HepG2 (cell line): ENCODE results near the gene TRMT2A. TPM values are rescaled to one million over a fixed set of nuclear protein-coding genes. Genes with fewer than 3 reads are reported as not detected.
A peak's percentile ranks its signal among the peaks of the same experiment; 100 is the strongest.

Source experiments
- ATAC-seq: fragments of 200-7000 bp; cut with Tn5 transposase; 3 replicates; pipeline ENCODE4 v1.9.1; 2020; ENCODE audit warnings: mild to moderate bottlenecking, moderate library complexity
- BruUV-seq: library from RNA; stranded (reverse); fragments of 400-500 nt; replicated peaks from 2 replicates; lab custom pipeline; 2021; lab: Mats Ljungman, UMichigan
- CTCF ChIA-PET: fragments of 300-600 bp; formaldehyde crosslinking; extraction: SDS; loops from one replicate; lab custom pipeline; 2021; ENCODE audit warnings: low total read pairs, inconsistent platforms, low intra/inter-chr PET ratio; lab: Yijun Ruan, JAX
- POLR2A ChIA-PET: fragments of 350-600 bp; sonication (Branson Sonifier 250); formaldehyde crosslinking; loops from one replicate; lab custom pipeline; 2020; ENCODE audit warnings: antibody characterized with exemption, inconsistent platforms; lab: Yijun Ruan, JAX
- DNase-seq: peaks from one replicate; pipeline ENCODE4 v3.0.0-alpha.2; 2015; ENCODE audit warnings: low spot score
- FAIRE-seq: peaks from 3 replicates; lab custom pipeline; 2011; peaks lifted over from hg19 to GRCh38; lab: Jason Lieb, UNC
- H2AFZ ChIP-seq: one replicate; pipeline ENCODE4 v1.6.1; 2011; ENCODE audit warnings: low read length, inconsistent platforms
- H3K27ac ChIP-seq: fragments of 300-600 bp; 3 replicates; pipeline ENCODE4 v1.8.0; 2011; ENCODE audit warnings: mixed run types, mild to moderate bottlenecking, mixed read lengths, low read length, inconsistent platforms; ENCODE audit not compliant: insufficient read depth; ENCODE audit errors: extremely low read length
- H3K27me3 ChIP-seq, 2 experiments: fragments of 200-600 bp in 1 of 2; 2 replicates in 1 of 2; 3 replicates in 1 of 2; pipeline versions ENCODE4 v1.6.0 to v1.8.0; 2011; ENCODE audit warnings: low read length in 2 of 2, mild to moderate bottlenecking in 2 of 2, moderate library complexity in 2 of 2, inconsistent platforms in 1 of 2; ENCODE audit not compliant: insufficient read depth in 2 of 2, control insufficient read depth in 1 of 2
- H3K36me3 ChIP-seq, 2 experiments: fragments of 200-600 bp in 1 of 2; replicated peaks in 1 of 2; 2 replicates in 1 of 2; 3 replicates in 1 of 2; pipeline versions ENCODE4 v1.5.1 to v1.8.0; 2011; ENCODE audit warnings: low read length in 2 of 2, inconsistent platforms in 1 of 2; ENCODE audit not compliant: insufficient read depth in 2 of 2, control insufficient read depth in 1 of 2
- H3K4me1 ChIP-seq: 2 replicates; pipeline ENCODE4 v1.5.1; 2012; ENCODE audit warnings: low read length, inconsistent platforms; ENCODE audit not compliant: insufficient read depth
- H3K4me2 ChIP-seq: 2 replicates; pipeline ENCODE4 v1.6.0; 2011; ENCODE audit warnings: low read depth, low read length, inconsistent platforms
- H3K4me3 ChIP-seq, 3 experiments: fragments of 200-600 bp in 1 of 3; sonication (generic), shearing (Covaris generic) in 1 of 3; replicated peaks in 1 of 3; 2 replicates each; pipeline ENCODE4 v1.5.1; 2011 to 2016; ENCODE audit warnings: low read length in 3 of 3, inconsistent platforms in 2 of 3, low read depth in 2 of 3, mild to moderate bottlenecking in 2 of 3, control low read depth in 1 of 3, mixed read lengths in 1 of 3; ENCODE audit not compliant: insufficient read depth in 1 of 3
- H3K79me2 ChIP-seq: one replicate; pipeline ENCODE4 v1.6.1; 2011; ENCODE audit warnings: low read length, inconsistent platforms; ENCODE audit not compliant: insufficient read depth
- H3K9ac ChIP-seq: 2 replicates; pipeline ENCODE4 v1.6.0; 2011; ENCODE audit warnings: mild to moderate bottlenecking, low read depth, low read length, inconsistent platforms; ENCODE audit not compliant: insufficient read depth
- H3K9me3 ChIP-seq: 2 replicates; pipeline ENCODE4 v1.5.1; 2012; ENCODE audit warnings: mild to moderate bottlenecking, low read length
- H4K20me1 ChIP-seq: 2 replicates; pipeline ENCODE4 v1.6.0; 2011; ENCODE audit warnings: inconsistent platforms, mild to moderate bottlenecking, low read length, moderate library complexity; ENCODE audit not compliant: insufficient read depth
- HIC2 ChIP-seq: sonication (generic); formaldehyde crosslinking; IDR thresholded peaks from 2 replicates; pipeline ENCODE4 v1.9.0; 2022; ENCODE audit warnings: low read depth, missing genetic modification reagents
- HNF4G ChIP-seq, 2 experiments: sonication (generic) in 1 of 2; formaldehyde crosslinking in 1 of 2; IDR thresholded peaks; 2 replicates each; pipeline versions ENCODE4 v1.4.0 to v1.6.1; 2011 to 2020; ENCODE audit warnings: borderline replicate concordance in 2 of 2, low read depth in 2 of 2, mild to moderate bottlenecking in 2 of 2, low read length in 1 of 2, missing genetic modification reagents in 1 of 2, moderate library complexity in 1 of 2
- HOXD1 ChIP-seq: sonication (generic); formaldehyde crosslinking; IDR thresholded peaks from 2 replicates; pipeline ENCODE4 v1.5.0; 2020; ENCODE audit warnings: missing genetic modification reagents
- MIER2 ChIP-seq: IDR thresholded peaks from 2 replicates; pipeline ENCODE4 v1.6.1; 2016; ENCODE audit warnings: missing biosample characterization, missing genetic modification reagents
- MNT ChIP-seq: fragments of 450-650 bp; IDR thresholded peaks from 2 replicates; pipeline ENCODE4 v1.6.1; 2016
- PLSCR1 ChIP-seq: sonication (generic); formaldehyde crosslinking; IDR thresholded peaks from 2 replicates; pipeline ENCODE4 v1.5.0; 2020; ENCODE audit warnings: missing genetic modification reagents, mild to moderate bottlenecking, borderline replicate concordance
- RBM39 ChIP-seq: fragments of 200-400 bp; formaldehyde crosslinking; IDR thresholded peaks from one replicate; pipeline ENCODE4 v1.6.1; 2018; ENCODE audit warnings: antibody characterized with exemption, mild to moderate bottlenecking, low read depth, low read length; ENCODE audit not compliant: poor library complexity, severe bottlenecking
- SMC3 ChIP-seq: IDR thresholded peaks from 2 replicates; pipeline ENCODE4 v1.6.1; 2011; ENCODE audit warnings: low read length, improper control_type of control experiment
- ZBTB14 ChIP-seq: sonication (generic); formaldehyde crosslinking; IDR thresholded peaks from 2 replicates; pipeline ENCODE4 v1.4.0; 2020; ENCODE audit warnings: missing genetic modification reagents
- ZBTB38 ChIP-seq: sonication (generic); formaldehyde crosslinking; IDR thresholded peaks from 2 replicates; pipeline ENCODE4 v1.5.1; 2020; ENCODE audit warnings: mild to moderate bottlenecking, missing genetic modification reagents
- ZNF280B ChIP-seq: sonication (generic); formaldehyde crosslinking; IDR thresholded peaks from 2 replicates; pipeline ENCODE4 v1.5.0; 2020; ENCODE audit warnings: missing genetic modification reagents, mild to moderate bottlenecking, borderline replicate concordance
- ZNF550 ChIP-seq: sonication (generic); formaldehyde crosslinking; IDR thresholded peaks from 2 replicates; pipeline ENCODE4 v1.4.0; 2020; ENCODE audit warnings: mild to moderate bottlenecking, missing genetic modification reagents, borderline replicate concordance
- ZNF563 ChIP-seq: sonication (generic); formaldehyde crosslinking; IDR thresholded peaks from 2 replicates; pipeline ENCODE4 v1.8.0; 2022; ENCODE audit warnings: mild to moderate bottlenecking, moderate library complexity, missing genetic modification reagents
- ZNF770 ChIP-seq: sonication (generic); formaldehyde crosslinking; IDR thresholded peaks from 2 replicates; pipeline ENCODE4 v1.5.0; 2020; ENCODE audit warnings: mild to moderate bottlenecking, missing genetic modification reagents
- WGBS: methylation state at CpG from one replicate; pipeline ENCODE4 v1.1.6; 2017; ENCODE audit warnings: low lambda C conversion rate; 5-methylcytosine and 5-hydroxymethylcytosine counted together
- in situ Hi-C: cut with HindIII; loops from 2 replicates; pipeline ENCODE4 v1.10.0; 2017; ENCODE audit warnings: low pct_unique_long_range_greater_than_20kb; ENCODE audit not compliant: extremely low pct_ligation_motif_present
- intact Hi-C: fragments of 100-400 bp; cut with micrococcal nuclease; formaldehyde crosslinking; loops from one replicate; pipeline ENCODE4 v1.10.0; 2022; ENCODE audit not compliant: unreplicated experiment
- polyA plus RNA-seq, 8 experiments: library from polyadenylated mRNA; depleted of rRNA in 3 of 8; stranded (reverse) in 7 of 8; unstranded in 1 of 8; fragments of >200 nt; fragmentation: Illumina TruSeq in 4 of 8; extraction: Trizol in 4 of 8; gene quantifications; 2 replicates each; pipeline versions ENCODE4 v1.2.1 to v1.2.3, GENCODE V29; 2011 to 2016; ENCODE audit warnings: low read depth in 4 of 8, missing spikeins in 1 of 8, mixed read lengths in 1 of 8; ENCODE audit not compliant: insufficient read depth in 1 of 8
- total RNA-seq, 5 experiments: library from RNA; depleted of rRNA; stranded (reverse); fragments of >200 nt; fragmentation: Illumina TruSeq; extraction: Trizol; gene quantifications; 2 replicates each; pipeline ENCODE4 v1.2.3, GENCODE V29; 2016; ENCODE audit warnings: low read depth in 1 of 5

The TRMT2A gene
- total and polyA plus RNA-seq, 2 of the 13 experiments (the other 11 are each of a cell fraction or from before 2014, with no cell fraction given): 24.0 to 30.3 TPM

GRCh38 chr22:20130319-20130718 is 13.3 kb upstream of the TRMT2A start:
- intact Hi-C loops: no loop called here
- WGBS: 0% methylated on average over 1 of the region's 3 CpGs
- ATAC-seq (peak; percentile 22), DNase-seq (no peak), FAIRE-seq (no peak)
- H3K9me3 ChIP-seq: no peaks in the 10 kb centered on the region
- H3K79me2 ChIP-seq: peaks cover 11% of the 10 kb centered on the region
- H3K4me3 ChIP-seq: peak overlapping the region; percentile 73 to 86 (median 84); a peak in 4 of 6 replicates
- ChIA-PET CTCF (no interaction called here), POLR2A (interaction anchor here (1.2 kb wide), 2 partner anchors 13 to 161 kb away, joined by 3 to 4 read pairs; partner anchors contain the start of gene TRMT2A)
- peaks cover 45% of the 10 kb centered on the region for H3K4me1 ChIP-seq
- peak overlapping the region; percentile 88 for H3K4me2 ChIP-seq
- H4K20me1 ChIP-seq: peaks cover 3% of the 10 kb centered on the region; the same call in 1 of the 2 replicates
- no peak overlapping the region for H3K9ac ChIP-seq
- peaks cover 10 to 23% of the 10 kb centered on the region in 2 experiments for H3K36me3 ChIP-seq
- H3K27ac ChIP-seq: no peak overlapping the region
- H3K27me3 ChIP-seq: no peaks in the 10 kb centered on the region
- no TSS peak for BruUV-seq
- no peak overlapping the region for H2AFZ ChIP-seq
- in situ Hi-C loops: no loop called here
- TF ChIP-seq ZBTB38 (CRISPR knock-in tag): no peak
- TF ChIP-seq MNT: no peak
- no peak for TF ChIP-seq ZBTB14 (CRISPR knock-in tag)
- no peak for TF ChIP-seq SMC3
- 0 out of 2 replicates have a peak, but pooled peaks have one; percentile 26 for TF ChIP-seq ZNF563 (CRISPR knock-in tag)
- peak; percentile 75 for TF ChIP-seq HIC2 (CRISPR knock-in tag)
- peak; percentile 11 for TF ChIP-seq RBM39
- TF ChIP-seq HOXD1 (CRISPR knock-in tag): no peak
- TF ChIP-seq ZNF280B (CRISPR knock-in tag): 0 out of 2 replicates have a peak, but pooled peaks have one; percentile 41
- TF ChIP-seq MIER2 (CRISPR knock-in tag): no peak
- no peak for TF ChIP-seq ZNF770
- TF ChIP-seq ZNF550 (CRISPR knock-in tag): no peak
- TF ChIP-seq HNF4G (IDR thresholded peaks at IDR 0.05; ENCODE audit: borderline replicate concordance, low read depth, low read length): no peak
- TF ChIP-seq HNF4G (CRISPR knock-in tag; IDR thresholded peaks at IDR 0.05; ENCODE audit: borderline replicate concordance, low read depth): no peak
- no peak for TF ChIP-seq PLSCR1 (CRISPR knock-in tag)
